ENCODE results near the gene PPP1R9A.

- TF ChIP-seq CTCF (IDR thresholded peaks at IDR 0.05), result no peak
- TF ChIP-seq POLR2AphosphoS5 (IDR thresholded peaks at IDR 0.05), result no peak
Observed at GRCh38 chr7:95052566-95053094, 145.2 kb downstream of the PPP1R9A start.

Data from gastroesophageal sphincter (tissue), 3 donors.